Keratinocyte (primary cell): ENCODE data around the gene CACFD1. TPM values are rescaled to one million over a fixed set of nuclear protein-coding genes. Genes with fewer than 3 reads are reported as not detected.

ENCODE experiments used
- DNase-seq: peaks from one replicate; pipeline ENCODE4 v3.0.0-alpha.2; 2011; ENCODE audit warnings: low read depth, missing footprints, low spot score
- FAIRE-seq: peaks from 2 replicates; lab custom pipeline; 2011; peaks lifted over from hg19 to GRCh38; lab: Jason Lieb, UNC
- H2AFZ ChIP-seq: 2 replicates; pipeline ENCODE4 v1.6.0; 2012; ENCODE audit warnings: low read length, control low read depth, inconsistent platforms; ENCODE audit not compliant: control insufficient read depth
- H3K27ac ChIP-seq: 2 replicates; pipeline ENCODE4 v1.5.1; 2011; ENCODE audit warnings: low read length; ENCODE audit not compliant: control insufficient read depth, insufficient read depth
- H3K27me3 ChIP-seq: 3 replicates; pipeline ENCODE4 v1.6.0; 2011; ENCODE audit warnings: low read length; ENCODE audit not compliant: control insufficient read depth, insufficient read depth; ENCODE audit errors: extremely low read depth
- H3K36me3 ChIP-seq, 2 experiments: 2 replicates in 1 of 2; 3 replicates in 1 of 2; pipeline ENCODE4 v1.5.1; 2011; ENCODE audit warnings: low read length in 2 of 2, mild to moderate bottlenecking in 1 of 2; ENCODE audit not compliant: control insufficient read depth in 2 of 2, insufficient read depth in 2 of 2; ENCODE audit errors: extremely low read depth in 1 of 2
- H3K4me1 ChIP-seq: 3 replicates; pipeline ENCODE4 v1.5.1; 2011; ENCODE audit warnings: low read length; ENCODE audit not compliant: control insufficient read depth, insufficient read depth; ENCODE audit errors: extremely low read depth
- H3K4me2 ChIP-seq: 3 replicates; pipeline ENCODE4 v1.6.0; 2011; ENCODE audit warnings: low read depth, low read length; ENCODE audit not compliant: control insufficient read depth, insufficient read depth; ENCODE audit errors: extremely low read depth
- H3K4me3 ChIP-seq, 3 experiments: fragments of 200-600 bp in 1 of 3; sonication (generic) in 1 of 3; 2 replicates in 2 of 3; 3 replicates in 1 of 3; pipeline ENCODE4 v1.5.1; 2011 to 2016; ENCODE audit warnings: low read length in 3 of 3, mild to moderate bottlenecking in 3 of 3, control low read depth in 2 of 3, inconsistent platforms in 1 of 3, low read depth in 1 of 3, mixed read lengths in 1 of 3, mixed run types in 1 of 3, moderate library complexity in 1 of 3; ENCODE audit not compliant: control insufficient read depth in 2 of 3, insufficient read depth in 2 of 3; ENCODE audit errors: extremely low read depth in 1 of 3
- H3K79me2 ChIP-seq: 2 replicates; pipeline ENCODE4 v1.6.0; 2012; ENCODE audit warnings: low read length; ENCODE audit not compliant: control insufficient read depth, insufficient read depth
- H3K9ac ChIP-seq: 3 replicates; pipeline ENCODE4 v1.6.0; 2011; ENCODE audit warnings: low read length; ENCODE audit not compliant: control insufficient read depth, insufficient read depth; ENCODE audit errors: extremely low read depth
- H3K9me1 ChIP-seq: 3 replicates; pipeline ENCODE4 v1.6.0; 2011; ENCODE audit warnings: low read length; ENCODE audit not compliant: control insufficient read depth, insufficient read depth; ENCODE audit errors: extremely low read depth
- H3K9me3 ChIP-seq: 2 replicates; pipeline ENCODE4 v1.5.1; 2012; ENCODE audit warnings: low read depth, low read length; ENCODE audit not compliant: control insufficient read depth
- H4K20me1 ChIP-seq: 3 replicates; pipeline ENCODE4 v1.6.0; 2011; ENCODE audit warnings: low read length; ENCODE audit not compliant: control insufficient read depth, insufficient read depth; ENCODE audit errors: extremely low read depth
- CTCF ChIP-seq, 3 experiments: IDR thresholded peaks in 1 of 3; conservative IDR thresholded peaks in 1 of 3; optimal IDR thresholded peaks in 1 of 3; 2 replicates in 2 of 3; 3 replicates in 1 of 3; pipeline versions ENCODE3 to v1.5.1; 2011; ENCODE audit warnings: low read length in 3 of 3, mild to moderate bottlenecking in 3 of 3, moderate library complexity in 2 of 3, control low read depth in 1 of 3, inconsistent platforms in 1 of 3; ENCODE audit not compliant: insufficient read depth in 2 of 3; ENCODE audit errors: extremely low read depth in 1 of 3
- EZH2 ChIP-seq: IDR thresholded peaks from one replicate; pipeline ENCODE4 v1.6.1; 2012; ENCODE audit warnings: inconsistent platforms, mild to moderate bottlenecking, low read length, moderate library complexity
- dilution Hi-C: fragments of 300-500 bp; cut with MboI; formaldehyde crosslinking; loops from one replicate; pipeline ENCODE4 v1.7.0; 2020; ENCODE audit warnings: low sequenced_read_pairs; ENCODE audit not compliant: extremely low pct_ligation_motif_present
- polyA plus RNA-seq, 5 experiments: library from polyadenylated mRNA; depleted of rRNA in 3 of 5; stranded (reverse) in 3 of 5; stranded (forward) in 1 of 5; unstranded in 1 of 5; fragments of >200 nt; gene quantifications; 1 replicate in 1 of 5; 2 replicates in 3 of 5; 3 replicates in 1 of 5; pipeline versions ENCODE4 v1.2.1 to v1.2.3, GENCODE V29; 2011 to 2012; ENCODE audit warnings: missing spikeins in 2 of 5, low read depth in 1 of 5, low replicate concordance in 1 of 5

CACFD1 gene
- polyA plus RNA-seq, 1 donor (not counting 4 experiments of a cell fraction or from before 2014, with no cell fraction given), result 3.4 TPM

GRCh38 chr9:133516961-133517350 lies 57.2 kb downstream of the CACFD1 start:
- Histone ChIP-seq H3K4me2 (no peak overlapping the region), H3K9ac (no peak overlapping the region), H3K27ac (no peak overlapping the region), H3K9me1 (no peaks in the 10 kb centered on the region), H3K4me3 (no peak overlapping the region), H3K27me3 (peaks cover 23% of the 10 kb centered on the region), H3K9me3 (no peaks in the 10 kb centered on the region), H2AFZ (no peak overlapping the region), H4K20me1 (peaks cover 2% of the 10 kb centered on the region), H3K79me2 (no peaks in the 10 kb centered on the region), H3K36me3 (no peaks in the 10 kb centered on the region), H3K4me1 (no peaks in the 10 kb centered on the region)
- FAIRE-seq (no peak), DNase-seq (no peak)
- no peak for TF ChIP-seq EZH2
- no peak for TF ChIP-seq CTCF (optimal IDR thresholded peaks at IDR 0.05 in 1 of 3, IDR thresholded peaks at IDR 0.05 in 1 of 3, conservative IDR thresholded peaks at IDR 0.05 in 1 of 3; ENCODE audit: extremely low read depth in 1 of 3, insufficient read depth in 2 of 3, low read length in 3 of 3)
- dilution Hi-C loops, result no loop called here

- Histone ChIP-seq H3K27ac (no peak overlapping the region), H3K4me3 (no peak overlapping the region), H3K9me1 (no peaks in the 10 kb centered on the region), H3K4me2 (no peak overlapping the region), H3K9ac (no peak overlapping the region), H4K20me1 (peaks cover 2% of the 10 kb centered on the region), H3K79me2 (no peaks in the 10 kb centered on the region), H3K9me3 (no peaks in the 10 kb centered on the region), H3K36me3 (no peaks in the 10 kb centered on the region), H3K4me1 (no peaks in the 10 kb centered on the region), H2AFZ (no peak overlapping the region), H3K27me3 (peaks cover 23% of the 10 kb centered on the region)
- dilution Hi-C loops, result no loop called here
- FAIRE-seq, result no peak
- no peak for DNase-seq
- TF ChIP-seq EZH2 (no peak), CTCF (optimal IDR thresholded peaks at IDR 0.05 in 1 of 3, IDR thresholded peaks at IDR 0.05 in 1 of 3, conservative IDR thresholded peaks at IDR 0.05 in 1 of 3; ENCODE audit: extremely low read depth in 1 of 3, insufficient read depth in 2 of 3, low read length in 3 of 3) (no peak)
These were observed 57.9 kb downstream of the CACFD1 start for GRCh38 chr9:133517711-133518110.
